ENCODE measurements around the gene TIMM44. TPM values are rescaled to one million over a fixed set of nuclear protein-coding genes. Genes with fewer than 3 reads are reported as not detected.

Gene TIMM44
- total and polyA plus RNA-seq, 4 donors = 17.7 to 35.8 (median 26.6) TPM

DNA sequence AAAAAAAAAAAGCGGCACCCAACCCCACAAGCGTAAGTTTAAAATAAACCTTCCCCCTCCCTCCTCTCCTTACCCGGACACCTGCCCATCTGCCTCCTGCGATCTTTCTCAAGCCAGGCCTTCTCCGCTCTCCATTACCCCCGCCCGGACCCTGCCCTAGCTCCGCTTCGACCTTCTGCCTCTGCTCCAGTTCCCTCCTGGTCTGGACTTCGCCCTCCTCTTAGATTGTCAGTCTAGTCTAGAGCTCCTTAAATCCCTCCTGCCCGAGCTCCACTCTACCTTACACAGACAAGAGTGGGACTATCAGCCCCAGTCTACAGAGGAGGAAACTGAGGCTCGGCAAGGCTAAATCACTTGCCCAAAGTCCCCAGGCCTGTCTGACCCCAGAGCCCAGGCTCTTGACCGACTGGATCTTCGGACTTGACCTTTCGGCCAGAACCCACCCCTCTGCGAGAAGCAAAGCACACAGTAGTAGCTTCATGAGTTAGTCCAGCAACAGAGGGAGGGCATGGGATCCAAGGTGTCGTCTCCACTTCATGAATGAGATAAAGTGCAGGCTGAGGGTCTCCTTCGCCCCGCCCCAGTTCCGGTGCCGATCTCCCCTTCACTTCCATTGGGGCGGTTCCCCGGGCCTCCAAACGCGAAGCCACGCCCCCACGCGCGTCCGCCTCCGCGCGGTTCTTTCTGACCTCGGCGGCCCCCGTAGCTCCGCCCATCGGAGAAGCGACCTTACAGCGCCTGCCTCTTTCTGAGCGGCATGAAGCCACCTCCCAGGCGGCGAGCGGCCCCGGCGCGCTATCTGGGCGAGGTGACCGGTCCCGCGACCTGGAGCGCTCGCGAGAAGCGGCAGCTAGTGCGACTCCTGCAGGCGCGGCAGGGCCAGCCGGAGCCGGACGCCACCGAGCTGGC lies 23.6 kb downstream of the TIMM44 start, which contains the start of gene SNAPC2:
Gene SNAPC2, plus strand, starts transcription at position 729 of the 909 bp plus-strand sequence. Its CDS starts 29 bp downstream, at position 758.
- Histone ChIP-seq H3K9me3 (ENCODE audit: control insufficient read depth in 4 of 4, low read length in 3 of 4) (no peaks in the 10 kb centered on the region), H3K9ac (ENCODE audit: low read depth in 1 of 2, low read length in 2 of 2) (peak within 1 kb of the TSS; percentile 80 to 84), H3K4me3 (ENCODE audit: low read depth in 1 of 3, low read length in 3 of 3) (peak within 1 kb of the TSS; percentile 89 to 98 (median 97)), H3K4me1 (ENCODE audit: control insufficient read depth in 4 of 4, insufficient read depth in 4 of 4, low read length in 3 of 4) (peaks cover 23 to 56% (median 35%) of the 10 kb centered on the region in 4 donors), H3K27ac (ENCODE audit: low read depth in 1 of 2, low read length in 2 of 2) (peak within 1 kb of the TSS; percentile 79 to 91), H3K36me3 (ENCODE audit: control insufficient read depth in 4 of 4, insufficient read depth in 3 of 4, low read depth in 1 of 4, low read length in 3 of 4) (peaks cover 0 to 12% (median 5%) of the 10 kb centered on the region in 4 donors), H3K27me3 (ENCODE audit: control insufficient read depth in 4 of 4, insufficient read depth in 4 of 4, low read length in 3 of 4) (no peaks in the 10 kb centered on the region)
- peak; percentile 99 for DNase-seq (ENCODE audit: low spot score)
- TF ChIP-seq FOXA1 (IDR thresholded peaks at IDR 0.05) (no peak), ZBTB33 (IDR thresholded peaks at IDR 0.05) (no peak), YY1 (IDR thresholded peaks at IDR 0.05) (peak; percentile 88), NR2F2 (IDR thresholded peaks at IDR 0.05) (no peak), SP1 (IDR thresholded peaks at IDR 0.05) (peak; percentile 78), RAD21 (IDR thresholded peaks at IDR 0.05) (no peak), EGR1 (IDR thresholded peaks at IDR 0.05; ENCODE audit: low read depth in 2 of 2) (peak in 1 of 2 donors; percentile 68), HNF4G (IDR thresholded peaks at IDR 0.05) (no peak), HNF4A (conservative IDR thresholded peaks at IDR 0.05) (peak; percentile 71 to 81), REST (IDR thresholded peaks at IDR 0.05) (peak; percentile 58), GABPA (IDR thresholded peaks at IDR 0.05 in 1 of 2, conservative IDR thresholded peaks at IDR 0.05 in 1 of 2) (peak in 1 of 2 donors; percentile 15), FOXA2 (IDR thresholded peaks at IDR 0.05) (no peak), ATF3 (IDR thresholded peaks at IDR 0.05) (no peak), TAF1 (conservative IDR thresholded peaks at IDR 0.05) (no peak), JUND (IDR thresholded peaks at IDR 0.05) (no peak), MAX (IDR thresholded peaks at IDR 0.05) (no peak), RXRA (IDR thresholded peaks at IDR 0.05) (peak; percentile 50 to 73)
- TF ChIP-seq, protein P1, sequence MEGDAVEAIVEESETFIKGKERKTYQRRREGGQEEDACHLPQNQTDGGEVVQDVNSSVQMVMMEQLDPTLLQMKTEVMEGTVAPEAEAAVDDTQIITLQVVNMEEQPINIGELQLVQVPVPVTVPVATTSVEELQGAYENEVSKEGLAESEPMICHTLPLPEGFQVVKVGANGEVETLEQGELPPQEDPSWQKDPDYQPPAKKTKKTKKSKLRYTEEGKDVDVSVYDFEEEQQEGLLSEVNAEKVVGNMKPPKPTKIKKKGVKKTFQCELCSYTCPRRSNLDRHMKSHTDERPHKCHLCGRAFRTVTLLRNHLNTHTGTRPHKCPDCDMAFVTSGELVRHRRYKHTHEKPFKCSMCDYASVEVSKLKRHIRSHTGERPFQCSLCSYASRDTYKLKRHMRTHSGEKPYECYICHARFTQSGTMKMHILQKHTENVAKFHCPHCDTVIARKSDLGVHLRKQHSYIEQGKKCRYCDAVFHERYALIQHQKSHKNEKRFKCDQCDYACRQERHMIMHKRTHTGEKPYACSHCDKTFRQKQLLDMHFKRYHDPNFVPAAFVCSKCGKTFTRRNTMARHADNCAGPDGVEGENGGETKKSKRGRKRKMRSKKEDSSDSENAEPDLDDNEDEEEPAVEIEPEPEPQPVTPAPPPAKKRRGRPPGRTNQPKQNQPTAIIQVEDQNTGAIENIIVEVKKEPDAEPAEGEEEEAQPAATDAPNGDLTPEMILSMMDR (IDR thresholded peaks at IDR 0.05; ENCODE audit: low read depth, low read length, missing input control) = no peak
- 4% methylated on average over 62 of the region's 62 CpGs for WGBS
